GM19193 (cell line): Measurements from ENCODE around the gene ZFP62.

ENCODE experiments used
- POLR2A ChIP-seq: IDR thresholded peaks from 4 replicates; pipeline ENCODE4 v1.6.1; 2011; ENCODE audit not compliant: insufficient read depth, insufficient read length; ENCODE audit errors: extremely low read depth

ZFP62 gene

DNA sequence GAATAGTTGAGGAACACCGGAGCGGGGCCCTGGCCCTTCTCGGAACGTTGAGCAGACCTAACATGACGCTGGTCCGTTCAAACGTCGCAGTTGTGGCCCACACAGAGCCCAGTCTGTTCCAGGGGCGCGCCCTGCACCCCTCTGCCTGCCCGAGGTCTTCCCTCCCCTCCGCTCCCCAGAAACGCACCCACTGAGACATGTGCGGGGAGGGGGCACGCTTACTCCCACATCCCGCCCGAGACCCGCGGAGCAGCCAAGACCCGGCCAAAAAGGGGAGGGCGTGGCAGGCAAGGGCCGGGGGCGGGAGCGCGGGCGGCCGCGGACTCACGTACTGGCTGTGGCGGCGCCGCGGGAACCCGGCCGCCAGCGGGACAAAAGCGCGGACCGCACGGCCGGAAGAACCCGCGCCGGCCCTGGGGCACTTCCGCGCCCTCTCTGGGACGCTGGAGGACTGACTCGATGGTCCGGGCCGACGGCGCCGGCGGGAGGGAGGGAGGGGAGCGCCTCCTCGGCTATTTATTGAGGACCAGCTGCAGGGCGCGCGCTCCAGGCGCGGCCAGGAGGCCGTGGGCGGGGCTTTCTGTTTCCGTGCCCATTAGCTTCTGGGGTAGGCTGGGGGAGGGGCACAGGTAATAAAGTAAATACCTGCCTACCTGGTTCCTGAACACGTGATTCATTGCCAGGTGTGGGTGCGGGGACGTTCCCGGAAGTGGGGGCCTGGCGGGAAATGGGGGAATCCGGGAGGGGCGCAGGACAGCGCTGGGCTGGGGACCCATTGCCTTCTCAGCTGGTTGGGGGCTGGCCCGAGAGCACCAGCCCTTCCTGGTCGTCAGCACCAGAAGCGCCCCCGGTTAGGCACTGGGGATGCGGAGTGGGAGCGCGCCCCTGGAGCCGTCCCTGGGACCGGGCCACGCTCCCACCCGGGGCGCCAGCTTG lies at the start of gene ZFP62:
Gene ZFP62 (minus strand): TSS at position 390 of the 936 bp plus-strand sequence. CDS start 57 bp downstream, at position 333.
- TF ChIP-seq POLR2A = peak; percentile 62

DNA sequence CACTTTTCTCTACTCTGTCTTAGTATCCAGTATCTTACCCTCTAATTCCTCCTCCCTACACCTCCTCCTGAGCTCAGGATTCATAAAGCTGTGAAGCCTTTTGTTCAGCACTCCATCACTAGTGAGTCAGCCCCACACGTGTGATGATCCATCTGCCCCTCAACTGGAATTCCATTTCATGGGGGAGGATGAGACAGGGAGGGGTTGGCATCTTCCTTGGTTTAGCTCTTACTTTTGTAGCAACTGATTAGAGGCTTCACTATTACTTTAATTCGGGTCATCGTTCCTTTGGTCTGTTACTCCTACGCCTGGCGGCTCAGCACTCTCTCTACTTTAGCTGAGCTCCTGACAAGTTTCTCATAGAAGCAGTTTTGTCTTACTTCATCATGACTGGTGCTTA lies 49.7 kb upstream of the ZFP62 start:
- no peak for TF ChIP-seq POLR2A

GRCh38 chr5:180910182-180910581 lies 49.1 kb upstream of the ZFP62 start:
- no peak for TF ChIP-seq POLR2A

GRCh38 chr5:180909782-180910181 lies 48.7 kb upstream of the ZFP62 start:
- TF ChIP-seq POLR2A = no peak

DNA sequence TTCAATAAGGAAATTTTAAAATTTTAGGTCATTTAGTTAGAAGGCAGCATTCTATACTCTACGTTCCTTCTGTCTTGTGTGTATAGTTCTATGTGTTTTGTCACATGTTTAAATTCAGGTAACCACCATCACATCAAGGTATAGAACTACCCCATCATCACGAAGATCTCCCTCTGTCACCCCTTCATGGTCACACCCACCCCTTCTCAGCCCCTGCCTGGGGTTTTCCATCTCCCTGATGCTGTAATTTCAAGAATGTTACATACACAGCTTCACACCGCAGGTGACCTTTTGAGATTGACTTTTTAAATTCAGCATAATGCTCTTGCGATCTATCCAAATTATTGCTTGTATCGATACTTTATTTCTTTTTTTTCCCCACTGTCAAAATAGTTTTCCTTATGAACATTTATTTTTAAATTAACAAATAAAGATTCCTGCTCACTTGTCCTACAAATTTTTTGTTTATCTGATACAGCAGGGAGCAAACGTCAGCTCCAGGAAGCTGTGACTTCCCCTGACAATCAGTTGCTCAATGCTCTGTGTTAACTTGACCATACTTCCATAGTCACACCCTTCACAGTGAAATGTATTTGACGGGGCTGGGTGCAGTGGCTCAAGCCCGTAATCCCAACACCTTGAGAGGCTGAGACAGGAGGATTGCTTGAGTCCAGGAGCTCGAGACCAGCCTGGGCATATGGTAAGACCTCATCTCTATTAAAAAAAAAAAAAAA lies 48.1 kb upstream of the ZFP62 start:
- TF ChIP-seq POLR2A = no peak

DNA sequence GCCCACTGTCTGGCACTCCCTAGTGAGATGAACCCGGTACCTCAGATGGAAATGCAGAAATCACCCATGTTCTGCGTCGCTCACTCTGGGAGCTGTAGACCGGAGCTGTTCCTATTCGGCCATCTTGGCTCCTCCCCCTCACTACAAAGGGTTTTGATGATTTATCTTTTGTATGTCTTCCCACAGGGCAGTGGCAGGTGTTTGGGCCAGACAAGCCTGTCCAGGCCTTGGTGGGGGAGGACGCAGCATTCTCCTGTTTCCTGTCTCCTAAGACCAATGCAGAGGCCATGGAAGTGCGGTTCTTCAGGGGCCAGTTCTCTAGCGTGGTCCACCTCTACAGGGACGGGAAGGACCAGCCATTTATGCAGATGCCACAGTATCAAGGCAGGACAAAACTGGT lies 47.3 kb upstream of the ZFP62 start:
- TF ChIP-seq POLR2A = no peak

- TF ChIP-seq POLR2A = no peak
Observed at GRCh38 chr5:180901319-180902009, 40.4 kb upstream of the ZFP62 start.

GRCh38 chr5:180900178-180900577 lies 39.1 kb upstream of the ZFP62 start:
- no peak for TF ChIP-seq POLR2A

GRCh38 chr5:180898621-180899246 lies 37.7 kb upstream of the ZFP62 start, which contains the start of gene BTNL8:
TSS of gene BTNL8 (plus strand) at chr5:180899159. CDS start at chr5:180899311, 152 bp downstream.
- TF ChIP-seq POLR2A = no peak

- no peak for TF ChIP-seq POLR2A
Observed at GRCh38 chr5:180889381-180889780, 28.3 kb upstream of the ZFP62 start.

DNA sequence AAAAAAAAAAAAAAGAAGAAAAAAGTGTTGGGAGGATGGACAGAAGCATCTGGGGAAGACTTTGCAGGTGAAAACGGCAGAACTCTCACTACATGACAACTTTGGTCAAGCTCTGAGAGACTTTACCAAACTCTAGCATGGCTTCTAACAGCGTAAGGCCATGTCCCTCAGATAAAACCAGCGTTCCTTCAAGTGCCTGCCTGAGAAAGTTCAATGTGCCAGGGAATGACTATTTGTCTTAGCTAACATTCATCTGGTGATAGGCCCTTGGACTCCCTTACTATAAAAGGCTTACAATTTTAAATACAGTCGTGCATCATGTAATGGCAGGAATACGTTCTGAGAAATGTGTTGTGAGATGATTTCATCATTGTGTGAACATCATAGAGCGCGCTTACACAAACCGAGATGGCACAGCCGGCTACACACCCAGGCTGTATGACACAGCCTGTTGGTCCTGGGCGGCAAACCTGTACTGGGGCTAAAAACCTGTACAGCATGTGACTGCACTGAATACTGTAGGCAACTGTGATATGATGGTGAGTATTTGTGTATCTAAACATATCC lies 14.9 kb upstream of the ZFP62 start:
- no peak for TF ChIP-seq POLR2A

DNA sequence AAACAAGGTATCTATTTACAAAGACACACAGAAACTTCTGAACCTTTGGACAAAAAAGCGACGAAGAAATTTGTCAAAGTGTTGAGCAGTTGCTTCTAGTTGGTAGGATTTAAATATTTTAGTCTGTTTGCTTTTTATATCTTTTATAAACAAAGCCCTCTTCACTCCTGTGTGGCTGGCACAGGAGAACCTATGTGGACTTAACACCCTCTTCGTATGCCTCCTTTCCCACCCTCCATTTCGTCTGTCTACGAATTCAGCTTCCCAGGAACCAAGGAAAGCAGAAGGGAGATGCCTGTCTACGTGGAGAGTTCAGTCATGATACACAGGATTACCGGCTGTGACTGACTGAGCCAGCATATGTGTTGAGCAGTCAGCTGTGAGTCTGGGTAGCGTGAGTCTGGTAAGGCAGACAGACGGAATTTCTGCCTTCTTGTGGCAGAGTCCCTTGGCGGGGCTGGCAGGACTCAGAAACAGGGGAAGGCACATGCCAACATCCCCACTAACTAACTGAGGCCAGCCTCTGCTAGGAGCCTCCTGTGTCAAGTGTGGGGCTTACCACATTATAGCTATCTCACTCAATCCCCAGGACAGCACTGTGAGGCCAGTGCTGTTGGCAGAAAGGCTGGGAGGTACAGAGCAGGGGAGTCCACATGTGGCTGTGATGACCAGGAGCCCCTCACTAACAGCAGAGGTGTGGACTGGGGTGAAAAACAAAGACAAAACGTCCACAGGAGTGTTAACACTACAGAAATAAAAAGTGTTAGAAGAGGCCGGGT lies 13.9 kb upstream of the ZFP62 start:
- TF ChIP-seq POLR2A = no peak
